Measurements from ENCODE around the gene AKR1A1. TPM values are rescaled to one million over a fixed set of nuclear protein-coding genes. Genes with fewer than 3 reads are reported as not detected.

The AKR1A1 gene
- total and polyA plus RNA-seq, 5 donors from 2014 or later = 53.1 to 117 (median 93.9) TPM

DNA sequence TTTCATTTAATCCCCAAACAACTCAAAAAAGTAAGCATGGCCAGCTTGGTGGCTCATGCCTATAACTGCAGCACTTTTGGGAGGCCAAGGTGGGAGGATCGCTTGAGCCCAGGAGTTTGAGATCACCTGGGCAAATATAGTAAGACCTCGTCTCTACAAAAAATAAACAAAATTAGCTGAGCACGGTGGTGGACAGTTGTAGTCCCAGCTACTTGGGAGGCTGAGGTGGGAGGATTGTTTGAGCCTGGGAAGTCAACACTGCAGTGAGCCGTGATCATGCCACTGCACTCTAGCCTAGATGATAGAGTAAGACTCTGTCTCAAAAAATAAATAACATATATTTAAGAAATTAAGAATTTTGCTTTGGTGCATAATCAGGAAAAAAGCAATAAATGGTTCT is 6.1 kb upstream of the AKR1A1 start:
- H3K4me3 Mint-ChIP-seq = peak overlapping the region in 1 of 4 donors; percentile 77
- Histone ChIP-seq H3K27me3 (ENCODE audit: control insufficient read depth, insufficient read depth, low read length) (no peaks in the 10 kb centered on the region), H3K4me1 (ENCODE audit: control insufficient read depth, insufficient read depth, low read length, poor library complexity, severe bottlenecking) (peaks cover 19% of the 10 kb centered on the region), H3K9me3 (ENCODE audit: control insufficient read depth in 2 of 2, low read length in 2 of 2) (no peaks in the 10 kb centered on the region), H3K36me3 (ENCODE audit: control insufficient read depth, insufficient read depth, low read length) (no peaks in the 10 kb centered on the region), H3K27ac (ENCODE audit: insufficient read depth, low read length, poor library complexity, severe bottlenecking) (no peak overlapping the region), H3K4me3 (ENCODE audit: low read depth, low read length) (peak overlapping the region; percentile 70)
- H3K27ac Mint-ChIP-seq = no peak overlapping the region
- peaks cover 21 to 28% (median 22%) of the 10 kb centered on the region in 4 donors for H3K4me1 Mint-ChIP-seq
- DNase-seq = no peak
- no peaks in the 10 kb centered on the region for H3K27me3 Mint-ChIP-seq
- no peaks in the 10 kb centered on the region for H3K36me3 Mint-ChIP-seq
- H3K9me3 Mint-ChIP-seq = peaks cover 0 to 1% (median 0%) of the 10 kb centered on the region in 7 donors
- no peak for ATAC-seq (ENCODE audit: low read depth in 2 of 2)

DNA sequence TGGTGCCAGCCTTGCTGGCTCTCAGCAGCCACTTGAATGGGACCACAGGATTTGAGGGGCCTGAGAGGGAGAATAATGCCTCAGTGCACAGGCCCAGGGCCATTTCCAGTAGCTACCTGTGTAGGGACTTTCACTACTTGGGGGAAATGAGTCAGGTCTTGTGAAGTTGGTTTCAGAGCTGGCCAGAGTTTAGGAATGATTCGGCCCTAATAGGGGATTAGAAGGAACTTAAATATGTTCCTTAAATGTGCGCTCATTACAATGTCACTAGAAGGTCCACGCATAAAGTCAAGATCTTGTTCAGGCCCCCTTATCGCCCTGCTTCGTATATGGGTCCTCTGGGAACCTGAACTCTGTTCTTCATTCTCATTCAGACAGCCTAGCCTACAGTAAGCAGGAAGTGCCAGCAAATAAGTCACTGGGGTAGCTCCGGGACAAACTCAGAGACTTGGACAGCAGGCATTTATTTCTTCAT is 5.6 kb upstream of the AKR1A1 start:
- H3K9me3 Mint-ChIP-seq = peaks cover 0 to 1% (median 0%) of the 10 kb centered on the region in 7 donors
- H3K27ac ChIP-seq (ENCODE audit: insufficient read depth, low read length, poor library complexity, severe bottlenecking) = no peak overlapping the region
- no peaks in the 10 kb centered on the region for H3K9me3 ChIP-seq (ENCODE audit: control insufficient read depth in 2 of 2, low read length in 2 of 2)
- no peaks in the 10 kb centered on the region for H3K36me3 Mint-ChIP-seq
- H3K4me3 ChIP-seq (ENCODE audit: low read depth, low read length) = no peak overlapping the region
- no peaks in the 10 kb centered on the region for H3K27me3 ChIP-seq (ENCODE audit: control insufficient read depth, insufficient read depth, low read length)
- peaks cover 21 to 28% (median 22%) of the 10 kb centered on the region in 4 donors for H3K4me1 Mint-ChIP-seq
- no peaks in the 10 kb centered on the region for H3K36me3 ChIP-seq (ENCODE audit: control insufficient read depth, insufficient read depth, low read length)
- peak overlapping the region in 2 of 4 donors; percentile 23 to 66 for H3K4me3 Mint-ChIP-seq
- no peaks in the 10 kb centered on the region for H3K27me3 Mint-ChIP-seq
- ATAC-seq (ENCODE audit: low read depth in 2 of 2) (no peak), DNase-seq (no peak)
- peaks cover 19% of the 10 kb centered on the region for H3K4me1 ChIP-seq (ENCODE audit: control insufficient read depth, insufficient read depth, low read length, poor library complexity, severe bottlenecking)
- H3K27ac Mint-ChIP-seq = peak overlapping the region in 1 of 3 donors; percentile 65

DNA sequence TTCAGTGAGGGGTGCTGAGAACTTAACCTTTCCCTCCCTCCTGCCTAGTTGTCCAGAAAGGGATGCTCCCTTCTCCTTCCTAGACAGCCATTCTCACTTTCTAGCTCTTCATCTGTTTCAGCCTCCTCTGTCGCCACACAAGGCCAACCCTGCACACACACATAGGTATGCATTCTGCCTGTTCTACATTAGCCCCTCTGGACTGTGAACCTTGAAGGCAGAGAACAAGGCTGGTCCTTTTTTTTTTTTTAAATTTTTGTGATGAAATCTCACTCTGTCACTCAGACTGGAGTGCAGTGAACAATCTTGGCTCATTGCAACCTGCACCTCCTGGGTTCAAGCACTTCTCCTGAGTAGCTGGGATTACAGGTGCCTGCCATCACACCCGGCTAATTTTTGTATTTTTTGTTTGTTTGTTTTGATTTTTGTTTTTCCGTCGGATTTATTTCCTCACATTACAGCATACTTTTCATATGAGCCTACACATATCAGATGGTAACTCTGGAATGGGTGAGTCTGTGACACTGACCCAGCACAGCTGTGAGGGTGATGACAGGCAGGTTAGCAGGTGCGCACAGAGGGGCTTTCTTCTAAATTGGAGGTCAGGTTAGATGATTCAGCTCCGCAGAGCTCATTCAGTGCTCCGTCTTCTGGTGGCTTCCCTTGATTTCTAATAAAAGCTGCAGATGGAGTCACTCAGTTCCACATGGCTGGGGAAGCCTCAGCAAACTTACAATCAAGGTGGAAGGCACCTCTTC is 4.9 kb upstream of the AKR1A1 start:
- peaks cover 24% of the 10 kb centered on the region for H3K4me1 ChIP-seq (ENCODE audit: control insufficient read depth, insufficient read depth, low read length, poor library complexity, severe bottlenecking)
- ATAC-seq (ENCODE audit: low read depth in 2 of 2) (no peak), DNase-seq (no peak)
- H3K4me1 Mint-ChIP-seq = peaks cover 20 to 34% (median 24%) of the 10 kb centered on the region in 4 donors
- peak overlapping the region in 2 of 4 donors; percentile 2 to 23 for H3K4me3 Mint-ChIP-seq
- no peaks in the 10 kb centered on the region for H3K27me3 Mint-ChIP-seq
- no peak overlapping the region for H3K4me3 ChIP-seq (ENCODE audit: low read depth, low read length)
- no peak overlapping the region for H3K27ac ChIP-seq (ENCODE audit: insufficient read depth, low read length, poor library complexity, severe bottlenecking)
- no peaks in the 10 kb centered on the region for H3K36me3 ChIP-seq (ENCODE audit: control insufficient read depth, insufficient read depth, low read length)
- H3K27me3 ChIP-seq (ENCODE audit: control insufficient read depth, insufficient read depth, low read length) = no peaks in the 10 kb centered on the region
- H3K9me3 ChIP-seq (ENCODE audit: control insufficient read depth in 2 of 2, low read length in 2 of 2) = no peaks in the 10 kb centered on the region
- peak overlapping the region in 1 of 3 donors; percentile 48 for H3K27ac Mint-ChIP-seq
- no peaks in the 10 kb centered on the region for H3K36me3 Mint-ChIP-seq
- H3K9me3 Mint-ChIP-seq = peaks cover 0 to 1% (median 0%) of the 10 kb centered on the region in 7 donors

GRCh38 chr1:45551684-45552083 is 1.1 kb downstream of the AKR1A1 start:
- Histone ChIP-seq H3K4me3 (ENCODE audit: low read depth, low read length) (peak overlapping the region; percentile 98), H3K4me1 (ENCODE audit: control insufficient read depth, insufficient read depth, low read length, poor library complexity, severe bottlenecking) (peaks cover 20% of the 10 kb centered on the region), H3K27ac (ENCODE audit: insufficient read depth, low read length, poor library complexity, severe bottlenecking) (peak overlapping the region; percentile 89), H3K27me3 (ENCODE audit: control insufficient read depth, insufficient read depth, low read length) (no peaks in the 10 kb centered on the region), H3K9me3 (ENCODE audit: control insufficient read depth in 2 of 2, low read length in 2 of 2) (no peaks in the 10 kb centered on the region), H3K36me3 (ENCODE audit: control insufficient read depth, insufficient read depth, low read length) (no peaks in the 10 kb centered on the region)
- Mint-ChIP-seq H3K4me3 (peak overlapping the region; percentile 94 to 98 (median 97)), H3K9me3 (peaks cover 0 to 1% (median 0%) of the 10 kb centered on the region in 7 donors), H3K36me3 (peaks cover 5% of the 10 kb centered on the region), H3K4me1 (peaks cover 10 to 30% (median 16%) of the 10 kb centered on the region in 4 donors), H3K27ac (peak overlapping the region in 2 of 3 donors; percentile 97), H3K27me3 (no peaks in the 10 kb centered on the region)
- ATAC-seq (ENCODE audit: low read depth in 2 of 2) = no peak
- no peak for DNase-seq

GRCh38 chr1:45552331-45552730 is 1.7 kb downstream of the AKR1A1 start:
- no peaks in the 10 kb centered on the region for H3K36me3 ChIP-seq (ENCODE audit: control insufficient read depth, insufficient read depth, low read length)
- Mint-ChIP-seq H3K4me3 (peak overlapping the region; percentile 4 to 94 (median 6)), H3K27me3 (no peaks in the 10 kb centered on the region), H3K27ac (peak overlapping the region in 2 of 3 donors; percentile 48 to 55), H3K36me3 (peaks cover 5% of the 10 kb centered on the region), H3K9me3 (peaks cover 0 to 1% (median 0%) of the 10 kb centered on the region in 7 donors), H3K4me1 (peaks cover 10 to 30% (median 16%) of the 10 kb centered on the region in 4 donors)
- no peak overlapping the region for H3K27ac ChIP-seq (ENCODE audit: insufficient read depth, low read length, poor library complexity, severe bottlenecking)
- no peak for ATAC-seq (ENCODE audit: low read depth in 2 of 2)
- no peaks in the 10 kb centered on the region for H3K27me3 ChIP-seq (ENCODE audit: control insufficient read depth, insufficient read depth, low read length)
- H3K4me1 ChIP-seq (ENCODE audit: control insufficient read depth, insufficient read depth, low read length, poor library complexity, severe bottlenecking) = peaks cover 20% of the 10 kb centered on the region
- no peaks in the 10 kb centered on the region for H3K9me3 ChIP-seq (ENCODE audit: control insufficient read depth in 2 of 2, low read length in 2 of 2)
- DNase-seq = no peak
- H3K4me3 ChIP-seq (ENCODE audit: low read depth, low read length) = no peak overlapping the region

DNA sequence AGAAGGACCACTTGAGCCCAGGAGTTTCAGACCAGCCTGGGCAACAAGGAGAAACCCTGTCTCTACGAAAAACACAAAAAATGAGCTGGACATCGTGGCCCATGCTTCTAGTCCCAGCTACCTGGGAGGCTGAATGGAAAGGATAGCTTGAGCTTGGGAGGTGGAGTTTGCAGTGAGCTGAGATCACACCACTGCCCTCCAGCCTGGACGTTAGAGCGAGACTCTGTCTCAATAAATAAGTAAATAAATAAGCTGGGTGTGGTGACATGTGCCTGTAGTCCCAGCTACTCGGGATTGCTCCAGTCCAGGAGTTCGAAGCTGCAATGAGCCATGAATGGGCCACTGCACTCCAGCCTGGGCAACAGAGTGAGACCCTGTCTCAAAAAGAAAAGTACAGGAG is 3.6 kb downstream of the AKR1A1 start:
- ATAC-seq (ENCODE audit: low read depth in 2 of 2) (no peak), DNase-seq (no peak)
- no peaks in the 10 kb centered on the region for H3K27me3 Mint-ChIP-seq
- peaks cover 10 to 38% (median 23%) of the 10 kb centered on the region in 4 donors for H3K4me1 Mint-ChIP-seq
- Histone ChIP-seq H3K4me3 (ENCODE audit: low read depth, low read length) (no peak overlapping the region), H3K4me1 (ENCODE audit: control insufficient read depth, insufficient read depth, low read length, poor library complexity, severe bottlenecking) (peaks cover 20% of the 10 kb centered on the region), H3K9me3 (ENCODE audit: control insufficient read depth in 2 of 2, low read length in 2 of 2) (no peaks in the 10 kb centered on the region), H3K27ac (ENCODE audit: insufficient read depth, low read length, poor library complexity, severe bottlenecking) (no peak overlapping the region), H3K36me3 (ENCODE audit: control insufficient read depth, insufficient read depth, low read length) (peaks cover 2% of the 10 kb centered on the region), H3K27me3 (ENCODE audit: control insufficient read depth, insufficient read depth, low read length) (no peaks in the 10 kb centered on the region)
- H3K9me3 Mint-ChIP-seq = peaks cover 0 to 1% (median 0%) of the 10 kb centered on the region in 7 donors
- H3K36me3 Mint-ChIP-seq = peaks cover 5% of the 10 kb centered on the region
- H3K4me3 Mint-ChIP-seq = no peak overlapping the region
- no peak overlapping the region for H3K27ac Mint-ChIP-seq

- H3K27ac ChIP-seq (ENCODE audit: insufficient read depth, low read length, poor library complexity, severe bottlenecking) = no peak overlapping the region
- H3K9me3 ChIP-seq (ENCODE audit: control insufficient read depth in 2 of 2, low read length in 2 of 2) = no peaks in the 10 kb centered on the region
- H3K4me3 ChIP-seq (ENCODE audit: low read depth, low read length) = no peak overlapping the region
- peak overlapping the region in 1 of 4 donors; percentile 25 for H3K4me3 Mint-ChIP-seq
- H3K27me3 Mint-ChIP-seq = no peaks in the 10 kb centered on the region
- ATAC-seq (ENCODE audit: low read depth in 2 of 2) (no peak), DNase-seq (no peak)
- H3K27me3 ChIP-seq (ENCODE audit: control insufficient read depth, insufficient read depth, low read length) = no peaks in the 10 kb centered on the region
- H3K4me1 ChIP-seq (ENCODE audit: control insufficient read depth, insufficient read depth, low read length, poor library complexity, severe bottlenecking) = no peaks in the 10 kb centered on the region
- H3K36me3 Mint-ChIP-seq = peaks cover 19% of the 10 kb centered on the region
- H3K9me3 Mint-ChIP-seq = peaks cover 0 to under 1% (median 0%) of the 10 kb centered on the region in 7 donors
- H3K4me1 Mint-ChIP-seq = peaks cover 1 to 22% (median 9%) of the 10 kb centered on the region in 4 donors
- H3K27ac Mint-ChIP-seq = no peak overlapping the region
- H3K36me3 ChIP-seq (ENCODE audit: control insufficient read depth, insufficient read depth, low read length) = peaks cover 7% of the 10 kb centered on the region
Measured at GRCh38 chr1:45557422-45557944, 6.9 kb downstream of the AKR1A1 start.
